Trophoblast cell (in vitro differentiated cells and primary cell): ENCODE measurements around the gene IPMK.

Experiments used
- DNase-seq, 2 donors: peaks; one replicate each; pipeline ENCODE4 v3.0.0-alpha.2; 2016
- H2AFZ ChIP-seq: 2 replicates; pipeline ENCODE4 v1.6.1; 2013; ENCODE audit warnings: low read length, moderate library complexity, mild to moderate bottlenecking; ENCODE audit not compliant: insufficient read depth, poor library complexity
- H2AK5ac ChIP-seq: 2 replicates; pipeline ENCODE4 v1.6.1; 2013; ENCODE audit warnings: mild to moderate bottlenecking, low read length
- H2BK120ac ChIP-seq: 2 replicates; pipeline ENCODE4 v1.6.1; 2013; ENCODE audit warnings: low read length, mild to moderate bottlenecking, moderate library complexity; ENCODE audit not compliant: insufficient read depth, poor library complexity
- H2BK12ac ChIP-seq: 2 replicates; pipeline ENCODE4 v1.6.1; 2013; ENCODE audit warnings: mild to moderate bottlenecking, low read length, moderate library complexity
- H2BK5ac ChIP-seq: 2 replicates; pipeline ENCODE4 v1.6.1; 2013; ENCODE audit warnings: low read length, low read depth, moderate library complexity, mild to moderate bottlenecking; ENCODE audit not compliant: poor library complexity
- H3K14ac ChIP-seq: 2 replicates; pipeline ENCODE4 v1.6.1; 2013; ENCODE audit warnings: mild to moderate bottlenecking, low read length
- H3K18ac ChIP-seq: 2 replicates; pipeline ENCODE4 v1.6.1; 2013; ENCODE audit warnings: mild to moderate bottlenecking, low read length
- H3K23ac ChIP-seq: 2 replicates; pipeline ENCODE4 v1.6.1; 2013; ENCODE audit warnings: low read length
- H3K27ac ChIP-seq: 2 replicates; pipeline ENCODE4 v1.5.1; 2013; ENCODE audit warnings: low read depth, mild to moderate bottlenecking, inconsistent platforms, low read length, moderate library complexity
- H3K27me3 ChIP-seq: 2 replicates; pipeline ENCODE4 v1.6.1; 2013; ENCODE audit warnings: inconsistent platforms, mild to moderate bottlenecking, low read length, moderate library complexity; ENCODE audit not compliant: insufficient read depth
- H3K36me3 ChIP-seq, 2 experiments: 1 replicate in 1 of 2; 2 replicates in 1 of 2; pipeline ENCODE4 v1.6.1; 2013; ENCODE audit warnings: low read length in 2 of 2, mild to moderate bottlenecking in 2 of 2, moderate library complexity in 1 of 2; ENCODE audit not compliant: insufficient read depth in 2 of 2, control insufficient read depth in 1 of 2
- H3K4ac ChIP-seq: 2 replicates; pipeline ENCODE4 v1.6.1; 2013; ENCODE audit warnings: low read depth, mild to moderate bottlenecking, low read length, moderate library complexity
- H3K4me1 ChIP-seq, 2 experiments: 1 replicate in 1 of 2; 2 replicates in 1 of 2; pipeline ENCODE4 v1.6.1; 2013; ENCODE audit warnings: low read length in 2 of 2, mild to moderate bottlenecking in 2 of 2, moderate library complexity in 1 of 2; ENCODE audit not compliant: insufficient read depth in 2 of 2, control insufficient read depth in 1 of 2
- H3K4me2 ChIP-seq: 2 replicates; pipeline ENCODE4 v1.6.1; 2013; ENCODE audit warnings: inconsistent platforms, mild to moderate bottlenecking, low read length, moderate library complexity
- H3K4me3 ChIP-seq: 2 replicates; pipeline ENCODE4 v1.5.1; 2013; ENCODE audit warnings: mild to moderate bottlenecking, low read depth, low read length, inconsistent platforms
- H3K79me1 ChIP-seq: one replicate; pipeline ENCODE4 v1.6.1; 2013; ENCODE audit warnings: low read length
- H3K79me2 ChIP-seq: 2 replicates; pipeline ENCODE4 v1.6.1; 2013; ENCODE audit warnings: low read length, mild to moderate bottlenecking; ENCODE audit not compliant: control insufficient read depth, insufficient read depth, poor library complexity
- H3K9ac ChIP-seq: 2 replicates; pipeline ENCODE4 v1.6.1; 2013; ENCODE audit warnings: mild to moderate bottlenecking, low read length
- H3K9me3 ChIP-seq: 2 replicates; pipeline ENCODE4 v1.6.1; 2013; ENCODE audit warnings: low read depth, mild to moderate bottlenecking, control low read depth, inconsistent platforms, low read length; ENCODE audit not compliant: insufficient read depth
- H4K12ac ChIP-seq: 2 replicates; pipeline ENCODE4 v1.6.1; 2013; ENCODE audit warnings: low read depth, mild to moderate bottlenecking, low read length, moderate library complexity
- H4K8ac ChIP-seq: 2 replicates; pipeline ENCODE4 v1.6.1; 2013; ENCODE audit warnings: low read depth, mild to moderate bottlenecking, low read length, moderate library complexity
- H4K91ac ChIP-seq: one replicate; pipeline ENCODE4 v1.6.1; 2013; ENCODE audit warnings: low read depth, mild to moderate bottlenecking, low read length, moderate library complexity
- WGBS: extraction: QIAGEN DNeasy Blood & Tissue Kit; methylation state at CpG from one replicate; pipeline ENCODE4 v1.1.7; 2013; ENCODE audit warnings: missing lambda C conversion rate; ENCODE audit not compliant: insufficient read length, insufficient coverage; ENCODE audit errors: extremely low coverage; 5-methylcytosine and 5-hydroxymethylcytosine counted together

Gene IPMK

DNA sequence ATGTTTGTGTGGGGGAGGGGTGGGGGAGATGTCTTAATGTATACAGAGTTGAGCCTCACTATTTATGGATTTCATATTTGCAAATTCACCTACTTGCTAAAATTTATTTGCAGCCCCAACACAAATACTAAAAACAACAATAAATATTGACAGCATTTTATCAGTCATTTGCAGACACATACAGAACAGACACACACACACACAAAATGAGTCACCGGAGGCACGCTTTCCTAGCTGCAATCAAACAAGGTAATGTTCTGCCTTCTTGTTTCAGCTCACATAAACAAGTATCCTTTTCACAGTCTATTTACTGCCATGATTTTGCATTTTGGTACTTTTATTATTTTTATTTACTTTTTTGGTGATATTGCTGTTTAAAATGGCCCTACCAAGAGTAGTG, 88.5 kb downstream of the IPMK start:
- no peak for DNase-seq
- WGBS: no CpG with 5 or more reads among the region's 2 CpGs
- no peak overlapping the region for H3K27ac ChIP-seq
- H3K27me3 ChIP-seq: no peaks in the 10 kb centered on the region
- H3K14ac ChIP-seq: no peak overlapping the region
- H4K91ac ChIP-seq: no peak overlapping the region
- H4K12ac ChIP-seq: no peak overlapping the region
- no peak overlapping the region for H3K23ac ChIP-seq
- no peak overlapping the region for H3K4me2 ChIP-seq
- no peak overlapping the region for H3K4ac ChIP-seq
- H2AFZ ChIP-seq: no peak overlapping the region
- H4K8ac ChIP-seq: no peak overlapping the region
- H3K79me1 ChIP-seq: no peaks in the 10 kb centered on the region
- no peak overlapping the region for H3K9ac ChIP-seq
- no peak overlapping the region for H2BK12ac ChIP-seq
- H2BK120ac ChIP-seq: no peak overlapping the region
- no peak overlapping the region for H2AK5ac ChIP-seq
- H3K36me3 ChIP-seq: no peaks in the 10 kb centered on the region
- no peak overlapping the region for H3K4me3 ChIP-seq
- H3K4me1 ChIP-seq: no peaks in the 10 kb centered on the region
- no peaks in the 10 kb centered on the region for H3K9me3 ChIP-seq
- H3K18ac ChIP-seq: no peak overlapping the region
- no peaks in the 10 kb centered on the region for H3K79me2 ChIP-seq
- no peak overlapping the region for H2BK5ac ChIP-seq

DNA sequence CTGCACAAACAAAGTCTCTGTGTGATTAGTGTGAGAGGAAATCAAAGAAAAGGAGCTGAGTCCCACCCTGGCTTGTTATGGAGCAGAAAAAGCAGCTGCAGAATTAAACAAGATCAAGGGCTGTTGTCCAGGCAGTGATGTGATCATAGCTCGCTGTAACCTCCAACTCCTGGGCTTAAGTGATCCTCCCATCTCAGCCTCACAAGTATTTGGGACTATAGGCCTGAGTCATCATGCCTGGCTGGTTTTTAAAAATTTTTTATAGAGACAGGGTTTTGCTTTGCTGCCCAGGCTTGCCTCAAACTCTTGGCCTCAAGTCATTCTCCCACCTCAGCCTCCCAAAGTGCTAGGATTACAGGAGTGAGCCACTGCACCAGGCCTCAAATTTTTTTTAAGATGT, 88.9 kb downstream of the IPMK start:
- Histone ChIP-seq H4K12ac (no peak overlapping the region), H3K79me1 (no peaks in the 10 kb centered on the region), H2BK120ac (no peak overlapping the region), H2AK5ac (no peak overlapping the region), H3K27ac (no peak overlapping the region), H3K4ac (no peak overlapping the region), H3K79me2 (no peaks in the 10 kb centered on the region), H3K27me3 (no peaks in the 10 kb centered on the region), H3K4me2 (no peak overlapping the region), H4K8ac (no peak overlapping the region), H2AFZ (no peak overlapping the region), H3K14ac (no peak overlapping the region), H3K23ac (no peak overlapping the region), H3K9me3 (no peaks in the 10 kb centered on the region), H2BK5ac (no peak overlapping the region), H2BK12ac (no peak overlapping the region), H3K4me3 (no peak overlapping the region), H3K36me3 (no peaks in the 10 kb centered on the region), H3K18ac (no peak overlapping the region), H4K91ac (no peak overlapping the region), H3K9ac (no peak overlapping the region), H3K4me1 (no peaks in the 10 kb centered on the region)
- no peak for DNase-seq
- no CpG with 5 or more reads among the region's 1 CpG for WGBS

- H3K23ac ChIP-seq: no peak overlapping the region
- H4K91ac ChIP-seq: no peak overlapping the region
- WGBS: no CpG with 5 or more reads among the region's 3 CpGs
- no peak overlapping the region for H3K4me3 ChIP-seq
- H3K36me3 ChIP-seq: no peaks in the 10 kb centered on the region
- H3K4me1 ChIP-seq: no peaks in the 10 kb centered on the region
- H4K8ac ChIP-seq: no peak overlapping the region
- no peak overlapping the region for H3K4ac ChIP-seq
- no peak overlapping the region for H2BK5ac ChIP-seq
- no peak overlapping the region for H2BK120ac ChIP-seq
- H3K9ac ChIP-seq: no peak overlapping the region
- H4K12ac ChIP-seq: no peak overlapping the region
- DNase-seq: peak in 1 of 2 donors; percentile 67
- H2AFZ ChIP-seq: no peak overlapping the region
- H3K9me3 ChIP-seq: no peaks in the 10 kb centered on the region
- no peak overlapping the region for H3K4me2 ChIP-seq
- H2BK12ac ChIP-seq: no peak overlapping the region
- no peaks in the 10 kb centered on the region for H3K79me1 ChIP-seq
- H3K79me2 ChIP-seq: no peaks in the 10 kb centered on the region
- no peak overlapping the region for H3K27ac ChIP-seq
- no peaks in the 10 kb centered on the region for H3K27me3 ChIP-seq
- no peak overlapping the region for H2AK5ac ChIP-seq
- no peak overlapping the region for H3K18ac ChIP-seq
- no peak overlapping the region for H3K14ac ChIP-seq
Observed at GRCh38 chr10:58177362-58177947, 90.2 kb downstream of the IPMK start.

DNA sequence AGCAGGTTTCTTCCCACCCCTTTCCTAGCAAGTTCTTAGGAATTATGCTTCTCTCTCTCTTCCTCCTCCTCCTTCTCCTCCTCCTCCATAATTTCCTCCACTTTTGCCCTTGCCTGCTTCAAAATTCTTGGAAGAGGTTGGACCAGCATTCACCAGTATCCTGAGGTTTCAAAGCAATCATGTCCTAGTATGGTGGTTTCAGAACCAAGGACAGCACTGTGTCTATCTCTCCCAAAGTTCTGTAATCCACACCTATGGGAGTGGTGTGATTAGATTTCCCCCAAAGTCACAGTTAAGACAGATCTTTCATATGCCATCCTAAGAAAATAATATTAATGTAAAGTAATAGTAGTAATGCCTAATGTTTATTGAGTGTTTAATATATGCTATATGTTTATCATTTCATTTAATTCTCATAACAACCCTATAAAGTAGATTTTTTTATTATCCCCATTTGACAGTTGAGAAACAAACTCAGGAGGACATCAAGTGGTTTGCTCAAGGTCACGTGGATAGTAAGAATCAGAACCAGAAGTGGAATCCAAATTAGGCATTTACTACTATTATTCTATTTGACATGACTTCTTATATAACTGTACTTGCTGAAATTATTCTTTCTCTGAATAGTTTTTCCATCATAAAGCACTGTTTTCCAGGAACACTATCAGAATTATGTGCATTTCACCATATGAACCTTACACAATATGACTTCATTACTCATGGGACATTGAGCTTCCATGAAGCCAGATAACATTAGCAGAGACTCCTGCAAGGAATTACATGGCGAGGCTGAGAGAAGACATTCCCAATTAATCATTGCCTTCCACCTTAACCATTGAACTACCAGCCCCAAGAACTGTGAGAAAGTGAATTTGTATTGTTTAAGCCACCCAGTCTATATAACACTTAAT, 91.4 kb downstream of the IPMK start:
- no CpG with 5 or more reads among the region's 2 CpGs for WGBS

More for the DNA sequence above, 91.4 kb downstream of the IPMK start:
- Histone ChIP-seq H2AK5ac (no peak overlapping the region), H3K4ac (no peak overlapping the region), H2BK12ac (no peak overlapping the region), H3K79me1 (no peaks in the 10 kb centered on the region), H3K36me3 (no peaks in the 10 kb centered on the region), H3K4me3 (no peak overlapping the region), H4K12ac (no peak overlapping the region), H4K8ac (no peak overlapping the region), H3K27me3 (no peaks in the 10 kb centered on the region), H4K91ac (no peak overlapping the region), H3K23ac (no peak overlapping the region), H2AFZ (no peak overlapping the region), H2BK120ac (no peak overlapping the region), H3K27ac (no peak overlapping the region), H3K9ac (no peak overlapping the region), H3K9me3 (no peaks in the 10 kb centered on the region), H2BK5ac (no peak overlapping the region), H3K4me2 (no peak overlapping the region), H3K18ac (no peak overlapping the region), H3K79me2 (no peaks in the 10 kb centered on the region), H3K14ac (no peak overlapping the region), H3K4me1 (no peaks in the 10 kb centered on the region)
- peak in 1 of 2 donors; percentile 31 for DNase-seq
